GM21390 (cell line): Measurements from ENCODE around the gene ABCA13.

Source experiments
- ATAC-seq: cut with Tn5 transposase; IDR thresholded peaks from one replicate; pipeline ENCODE4 v1.9.1; 2021; ENCODE audit not compliant: unreplicated experiment

Gene ABCA13

DNA sequence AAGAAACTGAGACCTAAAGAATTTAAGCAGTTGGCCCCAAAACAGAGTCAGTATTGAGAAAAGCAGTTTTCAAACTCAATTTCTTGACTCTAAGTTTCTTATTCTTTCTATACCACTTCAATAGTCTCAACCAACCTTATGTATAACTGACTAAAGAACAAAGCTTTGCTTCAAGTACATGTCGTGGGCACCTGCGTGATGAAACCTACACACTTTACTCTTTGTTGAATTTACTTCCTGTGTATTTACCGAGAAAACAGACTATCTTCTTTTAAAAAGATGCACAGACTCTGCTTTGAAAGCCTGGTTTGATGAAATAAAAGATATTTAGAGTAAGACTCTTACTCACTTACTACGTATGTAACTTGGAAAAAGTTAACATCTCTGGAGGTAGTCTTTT, 455.9 kb downstream of the ABCA13 start:
- no peak for ATAC-seq

DNA sequence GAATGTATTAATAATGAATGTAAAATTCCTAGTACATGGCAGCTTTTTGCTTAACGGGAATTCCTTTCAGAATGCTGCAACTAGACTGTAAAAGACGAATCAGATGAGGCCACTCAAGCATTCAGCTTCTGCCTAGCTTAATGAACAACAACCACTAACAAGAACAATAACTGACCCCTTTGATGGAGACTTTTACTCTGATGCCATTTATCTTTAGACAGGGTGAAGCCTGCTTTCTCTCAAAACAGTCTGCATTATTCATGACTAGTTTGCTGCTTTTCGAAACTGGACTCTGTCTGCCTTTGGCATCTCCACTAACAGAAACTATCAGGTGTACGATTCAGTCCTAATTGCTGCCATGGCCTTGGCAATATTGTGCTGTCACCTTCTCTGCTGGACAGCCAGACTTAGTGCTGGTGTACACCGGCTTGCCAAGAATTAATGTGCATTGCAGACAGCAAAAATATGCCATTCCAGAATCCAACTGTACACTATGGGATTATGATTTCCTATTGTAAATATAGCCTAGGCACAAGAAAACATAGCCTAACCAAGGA, 457.6 kb downstream of the ABCA13 start:
- no peak for ATAC-seq

- no peak for ATAC-seq
These were observed 462.9 kb downstream of the ABCA13 start for GRCh38 chr7:48634116-48634632.

- no peak for ATAC-seq
These were observed 464.5 kb downstream of the ABCA13 start for GRCh38 chr7:48635796-48636195.

- no peak for ATAC-seq
These were observed 465.2 kb downstream of the ABCA13 start for GRCh38 chr7:48636391-48637015.

DNA sequence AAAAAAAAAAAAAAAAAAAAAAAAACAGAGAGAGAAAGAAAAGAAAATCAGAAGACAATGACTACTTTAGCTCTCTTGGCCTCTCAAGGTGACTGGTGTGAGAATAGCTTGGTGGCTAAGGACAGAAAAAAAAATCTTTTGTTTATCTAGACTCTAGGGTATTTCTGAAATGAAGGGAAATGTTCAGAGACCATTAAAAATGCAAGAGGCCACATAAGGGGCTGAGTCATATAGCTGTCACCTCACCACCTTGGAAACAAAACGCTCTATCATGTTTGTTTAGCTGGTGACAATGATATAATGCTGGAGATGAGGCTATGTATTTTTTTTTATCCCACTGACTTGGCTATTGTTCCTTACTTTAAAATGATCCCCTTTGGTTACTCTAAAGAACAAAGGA, 466.1 kb downstream of the ABCA13 start:
- ATAC-seq: no peak

DNA sequence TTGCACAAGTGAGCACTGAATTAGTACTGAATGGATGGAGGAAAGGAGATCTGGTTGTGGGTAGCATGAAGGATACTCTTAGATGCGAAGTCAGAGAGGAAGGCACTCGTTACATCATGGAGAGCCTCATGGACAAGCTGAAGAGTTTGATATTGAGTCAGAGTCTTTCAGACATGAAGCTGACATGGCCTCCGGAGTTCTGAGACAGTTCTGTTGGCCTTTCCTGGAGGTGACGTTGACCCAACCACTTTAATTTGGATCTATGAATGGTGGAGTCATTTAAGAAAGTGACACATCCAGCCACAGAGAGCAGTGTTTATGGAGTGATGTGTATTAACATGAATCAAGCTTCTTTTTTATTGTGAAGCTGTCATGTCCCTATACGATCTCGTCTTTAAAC, 466.8 kb downstream of the ABCA13 start:
- no peak for ATAC-seq

- no peak for ATAC-seq
These were observed 472.3 kb downstream of the ABCA13 start for GRCh38 chr7:48643431-48644013.

DNA sequence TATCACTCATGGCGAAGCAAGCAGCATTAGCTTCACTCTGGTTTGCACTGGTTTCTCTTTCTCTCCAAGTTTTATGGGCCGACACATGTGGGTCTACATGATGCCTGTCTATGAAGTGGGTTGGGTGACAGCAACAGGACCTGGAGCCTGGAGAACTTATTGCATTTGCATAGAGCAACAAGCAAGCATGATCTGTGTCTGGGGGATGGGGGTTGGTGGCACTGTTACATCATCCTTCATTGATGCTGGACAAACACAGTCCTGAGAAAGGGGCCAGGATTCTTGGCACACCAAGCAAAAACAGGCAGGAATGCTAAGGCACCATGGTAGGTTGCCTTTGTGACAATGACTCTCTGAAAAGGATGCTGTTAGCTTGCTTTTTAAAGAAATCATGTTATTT, 486.9 kb downstream of the ABCA13 start:
- ATAC-seq: no peak

- no peak for ATAC-seq
These were observed 489.1 kb downstream of the ABCA13 start for GRCh38 chr7:48660306-48660870.

DNA sequence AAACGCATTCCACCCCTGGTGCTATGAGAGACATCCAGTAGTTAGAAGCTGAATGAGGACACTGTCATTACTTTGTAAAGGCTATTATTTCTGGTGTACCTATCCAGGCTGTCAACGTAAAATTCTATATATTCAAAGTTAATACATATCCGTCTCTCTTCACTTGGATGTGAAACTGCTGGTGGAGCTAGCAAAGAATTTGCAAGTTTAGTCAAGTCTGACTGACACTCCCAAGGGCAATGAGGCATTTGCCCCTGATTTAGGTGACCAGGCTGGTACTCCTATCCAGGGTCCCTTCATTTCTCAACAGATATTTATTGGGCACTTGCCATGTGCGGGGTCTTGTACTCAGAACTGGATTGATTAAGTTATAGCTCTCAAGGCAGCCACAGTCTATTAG, 493.0 kb downstream of the ABCA13 start:
- ATAC-seq: no peak

- no peak for ATAC-seq
These were observed 494.3 kb downstream of the ABCA13 start for GRCh38 chr7:48665353-48666135.

DNA sequence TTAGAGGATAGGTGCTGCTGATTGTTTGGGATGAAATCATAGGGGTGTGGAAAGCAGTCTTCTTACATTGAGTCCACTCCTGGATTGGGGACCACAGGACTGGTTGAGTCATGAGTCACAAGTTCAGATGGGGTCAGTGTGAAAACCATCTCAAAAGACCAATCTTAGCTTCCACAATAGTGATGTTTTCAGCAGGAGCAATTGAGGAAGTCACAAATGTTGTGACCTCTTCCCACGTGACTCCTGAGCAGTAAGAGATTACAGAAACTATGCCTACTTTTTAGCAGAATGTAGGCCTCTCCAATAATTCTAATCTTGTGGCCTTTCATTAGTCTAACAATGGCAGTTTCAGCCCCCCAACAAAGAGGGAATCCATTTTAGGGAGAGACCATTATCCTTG, 496.1 kb downstream of the ABCA13 start:
- ATAC-seq: no peak

DNA sequence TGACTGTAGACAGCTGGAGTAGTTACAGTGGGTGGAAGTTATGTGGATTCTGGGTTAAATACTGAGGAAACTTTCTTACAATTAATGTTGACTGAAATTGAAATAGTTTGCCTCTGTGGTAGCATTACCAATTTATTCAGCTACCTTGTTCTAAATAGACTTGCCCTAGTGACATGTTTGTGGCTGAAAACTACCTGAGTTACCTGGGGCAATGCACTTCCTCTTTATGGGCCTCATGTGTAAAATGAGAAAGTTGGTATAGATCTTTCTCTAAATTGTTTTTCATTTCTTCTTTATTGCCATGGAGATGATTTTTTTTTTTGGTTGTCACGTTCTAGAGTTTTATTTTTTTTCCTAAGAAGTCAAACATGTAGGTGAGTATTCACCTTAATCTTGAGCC, 500.4 kb downstream of the ABCA13 start:
- ATAC-seq: no peak

- ATAC-seq: no peak
These were observed 509.7 kb downstream of the ABCA13 start for GRCh38 chr7:48681006-48681405.

GRCh38 chr7:48691788-48692187, 520.5 kb downstream of the ABCA13 start:
- peak; percentile 58 for ATAC-seq
